Ovary (tissue), 3 donors: Measurements from ENCODE around the gene CYTH1.

Experiments used
- POLR2A ChIP-seq: fragments of 450-650 bp; IDR thresholded peaks from one replicate; pipeline ENCODE4 v1.6.1; 2017; ENCODE audit warnings: antibody characterized with exemption, mild to moderate bottlenecking, moderate library complexity
- TF ChIP-seq, protein P1 (sequence below), 3 donors: fragments of 450-650 bp in 2 of 3; fragments of 200-600 bp in 1 of 3; IDR thresholded peaks; one replicate each; pipeline versions ENCODE4 v1.5.1 to v1.8.0; 2016 to 2022; ENCODE audit warnings: antibody characterized with exemption in 3 of 3, mild to moderate bottlenecking in 1 of 3
- donor health status: DM: no; HTN: no; CAD: no.

DNA sequence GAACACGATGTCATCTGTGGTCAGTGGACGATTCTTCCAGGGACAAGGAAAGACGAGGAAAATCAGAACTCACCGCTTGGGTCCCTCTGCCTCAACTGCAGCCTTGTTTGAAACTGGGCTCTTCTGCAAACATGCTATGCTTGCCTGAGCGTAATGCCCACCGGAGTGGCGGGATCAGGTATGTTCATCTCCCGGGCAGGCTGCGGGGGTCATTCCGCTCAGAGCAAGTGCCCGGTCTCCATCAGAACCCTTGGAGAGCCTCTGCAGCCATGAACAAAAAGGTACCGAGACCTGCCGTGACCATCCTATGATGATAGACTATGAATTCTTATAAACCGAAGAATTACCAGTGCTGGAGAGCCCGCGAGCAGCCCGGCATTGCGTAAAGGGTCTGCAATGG, 140.4 kb downstream of the CYTH1 start:
- TF ChIP-seq, protein P1, sequence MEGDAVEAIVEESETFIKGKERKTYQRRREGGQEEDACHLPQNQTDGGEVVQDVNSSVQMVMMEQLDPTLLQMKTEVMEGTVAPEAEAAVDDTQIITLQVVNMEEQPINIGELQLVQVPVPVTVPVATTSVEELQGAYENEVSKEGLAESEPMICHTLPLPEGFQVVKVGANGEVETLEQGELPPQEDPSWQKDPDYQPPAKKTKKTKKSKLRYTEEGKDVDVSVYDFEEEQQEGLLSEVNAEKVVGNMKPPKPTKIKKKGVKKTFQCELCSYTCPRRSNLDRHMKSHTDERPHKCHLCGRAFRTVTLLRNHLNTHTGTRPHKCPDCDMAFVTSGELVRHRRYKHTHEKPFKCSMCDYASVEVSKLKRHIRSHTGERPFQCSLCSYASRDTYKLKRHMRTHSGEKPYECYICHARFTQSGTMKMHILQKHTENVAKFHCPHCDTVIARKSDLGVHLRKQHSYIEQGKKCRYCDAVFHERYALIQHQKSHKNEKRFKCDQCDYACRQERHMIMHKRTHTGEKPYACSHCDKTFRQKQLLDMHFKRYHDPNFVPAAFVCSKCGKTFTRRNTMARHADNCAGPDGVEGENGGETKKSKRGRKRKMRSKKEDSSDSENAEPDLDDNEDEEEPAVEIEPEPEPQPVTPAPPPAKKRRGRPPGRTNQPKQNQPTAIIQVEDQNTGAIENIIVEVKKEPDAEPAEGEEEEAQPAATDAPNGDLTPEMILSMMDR (IDR thresholded peaks at IDR 0.05) = no peak
- no peak for TF ChIP-seq POLR2A
